HG03460 (cell line): ENCODE measurements around the gene CDKN2B-AS1.

Experiments
- ATAC-seq: cut with Tn5 transposase; IDR thresholded peaks from one replicate; pipeline ENCODE4 v1.9.1; 2021; ENCODE audit not compliant: unreplicated experiment

The CDKN2B-AS1 gene

DNA sequence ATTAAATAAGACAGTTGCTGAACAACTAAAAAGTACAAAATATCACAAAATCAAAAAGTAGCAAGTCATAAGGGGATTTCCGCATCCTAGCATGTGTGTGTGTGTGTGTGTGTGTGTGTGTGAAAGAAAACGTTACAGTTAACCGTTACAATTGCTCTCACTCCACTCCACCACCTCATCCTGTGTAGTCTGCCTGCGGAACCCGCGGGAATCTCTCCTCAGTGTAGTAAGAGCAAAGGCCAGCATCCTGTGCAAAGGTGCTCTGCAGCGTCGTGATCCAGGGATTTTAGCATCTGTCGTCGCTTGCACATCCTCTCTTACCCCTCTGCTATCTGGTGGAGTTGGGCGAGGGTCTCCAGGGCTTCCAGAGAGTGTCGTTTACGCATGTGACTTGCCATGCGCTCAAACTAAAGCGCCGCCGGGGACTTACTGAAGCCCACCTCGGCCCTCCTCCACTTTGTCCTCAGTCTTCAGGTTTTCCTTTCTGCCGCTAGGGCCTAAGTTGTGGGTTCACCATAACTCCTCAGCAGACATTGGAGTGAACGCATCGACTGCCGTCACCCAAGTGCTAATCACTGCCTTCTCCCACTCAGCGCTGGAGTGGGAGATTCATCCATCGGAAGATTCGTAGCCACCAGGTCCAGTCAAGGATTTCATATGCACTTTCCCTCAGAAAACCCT lies 10.6 kb downstream of the CDKN2B-AS1 start:
- ATAC-seq, result no peak

DNA sequence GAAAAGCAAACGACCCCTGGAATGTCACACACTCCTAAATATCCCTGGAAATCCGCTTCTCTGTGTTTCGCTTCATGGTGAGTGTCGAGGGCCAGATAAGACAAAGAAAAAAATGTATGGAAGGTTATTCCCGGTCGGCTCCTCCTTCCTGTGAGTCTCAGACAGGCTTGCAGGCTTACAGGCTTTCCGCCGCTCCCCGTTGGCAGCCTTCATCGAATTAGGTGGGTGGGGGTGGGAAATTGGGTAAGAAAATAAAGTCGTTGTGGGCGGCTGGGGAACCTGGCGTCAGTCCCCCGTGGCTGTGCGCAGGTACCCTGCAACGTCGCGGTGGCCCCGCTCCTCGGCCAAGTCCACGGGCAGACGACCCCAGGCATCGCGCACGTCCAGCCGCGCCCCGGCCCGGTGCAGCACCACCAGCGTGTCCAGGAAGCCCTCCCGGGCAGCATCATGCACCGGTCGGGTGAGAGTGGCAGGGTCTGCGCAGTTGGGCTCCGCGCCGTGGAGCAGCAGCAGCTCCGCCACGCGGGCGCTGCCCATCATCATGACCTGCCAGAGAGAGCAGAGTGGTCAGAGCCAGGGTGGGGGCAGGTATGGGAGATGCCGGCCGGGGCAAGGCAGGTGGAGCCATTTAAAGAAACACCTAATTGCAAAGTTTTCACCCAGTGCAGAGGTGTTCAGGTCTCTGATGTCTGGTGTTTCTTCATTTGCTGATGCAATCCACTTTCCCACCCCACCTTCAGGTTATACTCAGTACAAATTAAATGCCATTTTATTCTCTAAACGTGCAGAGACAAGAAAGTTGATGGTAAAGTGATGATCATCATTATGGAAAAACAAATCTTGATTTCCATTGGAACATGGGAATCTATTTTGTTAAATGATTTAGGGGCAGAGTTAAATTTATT lies 11.4 kb downstream of the CDKN2B-AS1 start:
- ATAC-seq, result no peak

DNA sequence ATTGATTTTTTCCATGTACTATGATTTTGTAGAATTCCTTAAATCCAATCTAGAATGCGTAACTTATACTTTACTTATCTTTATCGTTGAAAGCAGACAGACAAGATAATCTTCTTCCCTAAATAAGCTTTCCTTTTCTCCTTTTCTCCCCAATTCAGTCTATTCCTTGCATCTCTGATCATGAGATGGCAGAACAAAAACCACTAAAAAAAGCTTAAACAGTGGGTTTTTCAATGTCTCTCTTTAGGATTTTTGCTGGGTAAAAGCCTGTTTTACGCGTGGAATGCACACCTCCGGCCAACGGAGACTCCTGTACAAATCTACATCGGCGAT lies 13.8 kb downstream of the CDKN2B-AS1 start:
- no peak for ATAC-seq

DNA sequence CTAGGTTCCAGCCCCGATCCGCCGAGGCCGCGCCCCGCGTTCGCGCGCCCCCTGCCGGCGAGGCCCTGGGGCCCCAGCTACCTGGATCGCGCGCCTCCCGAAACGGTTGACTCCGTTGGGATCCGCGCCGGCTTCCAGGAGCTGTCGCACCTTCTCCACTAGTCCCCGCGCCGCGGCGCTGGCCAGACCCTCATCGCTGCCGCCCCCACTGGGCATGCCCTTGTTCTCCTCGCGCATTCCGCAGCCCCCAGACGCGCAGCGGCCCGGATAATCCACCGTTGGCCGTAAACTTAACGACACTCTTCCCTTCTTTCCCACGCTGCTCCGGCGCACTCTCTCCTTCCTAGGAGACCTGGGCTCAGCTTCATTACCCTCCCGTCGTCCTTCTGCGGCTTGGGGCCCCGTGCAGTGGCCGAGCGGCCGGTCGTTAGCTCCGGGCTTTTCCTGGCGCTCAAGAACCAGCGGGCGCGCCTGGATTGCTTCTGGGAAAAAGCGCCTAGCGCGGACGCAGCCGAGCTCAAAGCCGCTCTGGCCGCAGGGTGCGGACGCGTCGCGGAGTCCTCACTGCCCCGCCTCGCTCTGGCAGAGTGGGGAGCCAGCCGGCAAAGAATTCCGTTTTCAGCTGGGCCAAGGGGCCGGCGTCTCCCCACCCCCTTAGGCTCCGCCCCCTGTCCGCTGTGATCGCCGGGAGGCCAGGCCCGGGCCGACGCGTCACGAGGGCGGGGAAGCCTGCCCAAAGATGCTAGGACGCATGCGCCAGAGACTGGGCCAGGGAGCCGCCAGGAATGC lies 14.3 kb downstream of the CDKN2B-AS1 start, which contains the start of gene CDKN2B:
Gene CDKN2B, minus strand, starts transcription at position 589 of the 789 bp plus-strand sequence. Its CDS starts 352 bp downstream, at position 237.
- ATAC-seq, result peak; percentile 95

DNA sequence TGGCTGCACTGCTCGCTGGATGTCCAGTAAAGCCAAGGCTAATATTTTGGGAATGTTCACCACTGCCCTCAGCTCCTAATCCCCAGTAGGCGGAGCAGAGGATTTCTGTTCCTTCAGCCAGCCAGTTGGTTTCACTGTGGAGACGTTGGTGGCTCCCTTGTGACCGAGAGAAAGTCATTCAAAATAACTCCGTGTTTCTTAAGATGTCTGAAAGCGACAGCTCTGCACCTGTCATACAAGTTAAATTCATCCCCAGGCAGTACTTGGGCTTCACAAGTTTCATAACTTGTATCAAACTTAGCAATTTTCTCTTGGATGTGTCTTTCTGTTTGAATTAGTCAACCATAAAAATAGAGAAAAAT lies 14.9 kb downstream of the CDKN2B-AS1 start:
- peak; percentile 29 for ATAC-seq

DNA sequence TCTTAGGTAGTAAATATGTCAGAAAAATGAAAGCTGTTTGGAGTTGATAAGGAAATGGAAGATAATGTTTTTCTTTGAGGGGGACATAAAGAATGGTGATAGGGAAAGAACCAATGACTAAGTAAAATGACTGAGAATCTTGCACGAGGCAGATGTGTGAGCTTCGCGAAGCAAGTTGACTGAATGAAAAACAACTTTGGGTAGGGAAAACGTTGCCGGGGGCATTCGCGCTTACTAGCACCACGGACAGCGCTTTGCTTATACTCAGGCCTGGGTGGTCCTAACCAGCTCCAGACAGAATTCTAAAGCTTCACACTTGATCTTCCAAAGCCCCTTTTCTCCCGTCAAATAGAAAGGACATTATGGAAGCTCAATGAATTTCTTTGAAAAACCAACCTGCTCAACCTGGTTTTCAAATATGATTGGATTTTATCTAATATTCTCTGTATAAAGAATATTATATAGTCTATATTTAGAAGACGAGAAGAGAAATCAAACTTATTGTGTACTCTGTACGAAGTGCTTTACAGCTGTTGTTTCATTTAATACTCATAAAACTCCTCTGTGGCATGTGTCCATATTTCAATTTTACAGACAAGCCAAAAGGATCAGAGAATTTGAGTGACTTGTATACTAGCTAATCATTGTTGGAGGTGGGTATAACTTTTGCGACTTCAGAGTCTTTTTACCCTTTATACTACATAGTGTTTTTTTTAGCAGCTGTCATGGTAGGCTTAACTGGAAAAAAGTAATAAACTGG lies 16.5 kb downstream of the CDKN2B-AS1 start:
- ATAC-seq, result no peak

DNA sequence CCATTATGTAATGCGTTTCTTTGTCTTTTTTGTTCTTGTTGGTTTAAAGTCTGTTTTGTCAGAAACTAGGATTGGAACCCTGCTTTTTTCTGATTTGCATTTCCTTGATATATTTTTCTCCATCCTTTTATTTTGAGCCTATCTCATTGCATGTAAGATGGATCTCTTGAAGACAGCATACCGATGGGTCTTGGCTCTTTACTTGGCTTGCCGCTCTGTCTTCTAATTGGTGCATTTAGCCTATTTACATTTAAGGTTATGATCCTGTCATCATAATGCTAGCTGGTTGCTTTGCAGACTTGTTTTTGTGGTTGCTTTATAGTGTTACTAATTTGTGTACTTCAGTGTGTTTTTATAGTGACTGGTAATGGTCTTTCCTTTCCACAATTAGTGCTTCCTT lies 27.8 kb downstream of the CDKN2B-AS1 start:
- ATAC-seq, result no peak

DNA sequence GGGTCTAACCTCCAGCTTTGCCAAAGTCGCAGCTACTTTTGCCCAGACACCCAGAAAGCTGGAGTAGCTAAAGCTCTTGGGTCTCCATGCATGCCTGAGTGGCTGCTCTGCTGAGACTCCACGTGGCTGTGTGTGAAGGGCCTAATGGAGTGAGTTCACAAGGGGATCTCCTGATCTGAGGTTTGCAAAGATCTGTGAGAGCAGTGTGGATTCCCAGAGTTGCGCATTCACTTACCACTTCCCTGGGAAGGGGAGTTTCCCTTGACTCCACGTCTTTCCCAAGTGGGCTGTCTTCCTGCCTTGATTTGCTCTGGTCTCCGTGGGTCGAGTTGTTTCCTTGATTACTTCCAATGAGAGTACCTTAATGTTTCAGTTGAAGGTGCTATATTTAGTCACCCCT lies 32.1 kb downstream of the CDKN2B-AS1 start:
- no peak for ATAC-seq

DNA sequence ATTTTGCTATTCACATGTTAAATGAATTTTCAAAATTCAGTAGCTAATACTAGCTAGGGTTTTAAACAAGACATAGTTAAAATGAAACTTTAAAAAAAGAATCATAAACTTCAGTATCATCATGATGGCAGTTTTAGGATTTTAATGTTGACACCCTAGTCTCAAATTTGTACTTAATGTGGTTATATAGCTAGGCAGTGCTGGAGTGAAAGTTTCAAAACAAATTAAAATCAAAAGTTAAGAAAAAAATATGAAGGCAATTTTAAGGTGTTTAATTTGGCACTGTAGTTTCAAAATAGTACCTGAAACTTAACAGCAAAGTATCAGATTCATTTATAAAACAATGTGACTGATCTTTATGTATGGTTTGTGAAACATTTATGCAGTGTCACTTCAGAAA lies 33.8 kb downstream of the CDKN2B-AS1 start:
- no peak for ATAC-seq

DNA sequence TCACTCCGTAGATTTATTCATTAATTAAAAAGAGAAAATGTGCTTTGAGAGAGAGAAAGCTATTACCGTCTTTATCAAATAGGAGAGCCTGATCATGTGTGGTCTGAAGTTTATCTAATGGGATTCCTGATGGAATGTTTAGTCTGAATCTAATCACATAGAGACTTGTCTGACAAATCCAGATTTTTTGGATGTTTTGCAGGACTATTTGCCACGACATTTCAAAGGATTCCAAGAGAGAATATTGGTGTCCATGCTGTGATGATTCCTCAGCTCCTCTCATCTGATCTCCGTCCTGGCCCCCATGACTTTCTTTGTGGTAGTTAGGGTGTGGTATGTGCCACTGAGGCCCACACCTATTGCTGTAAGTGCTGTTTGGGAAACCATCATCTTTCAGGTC lies 34.6 kb downstream of the CDKN2B-AS1 start:
- ATAC-seq, result no peak

DNA sequence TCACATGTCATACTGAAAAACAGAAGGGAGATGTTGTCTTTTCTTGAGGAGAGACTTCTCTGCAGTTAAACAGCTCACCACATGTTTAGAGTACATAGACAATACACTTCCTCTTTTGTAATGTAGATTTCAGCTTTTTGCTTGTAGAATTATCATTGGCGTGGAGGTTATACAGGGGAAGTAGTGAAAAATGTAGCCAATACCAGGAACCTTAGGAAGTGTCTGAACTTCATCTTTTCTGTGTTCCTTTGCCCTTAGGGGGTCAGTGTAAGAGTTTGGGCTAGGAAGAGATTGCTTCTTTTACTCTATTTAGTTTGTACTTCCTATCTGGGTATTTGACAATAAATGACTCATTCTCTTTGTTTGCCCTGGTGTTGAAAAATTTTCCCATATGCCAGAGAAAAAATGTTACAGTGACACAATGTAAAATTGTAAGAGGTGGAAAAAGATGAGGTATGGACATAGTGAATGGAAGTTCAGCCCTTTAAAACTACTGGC lies 35.6 kb downstream of the CDKN2B-AS1 start:
- peak; percentile 71 for ATAC-seq

DNA sequence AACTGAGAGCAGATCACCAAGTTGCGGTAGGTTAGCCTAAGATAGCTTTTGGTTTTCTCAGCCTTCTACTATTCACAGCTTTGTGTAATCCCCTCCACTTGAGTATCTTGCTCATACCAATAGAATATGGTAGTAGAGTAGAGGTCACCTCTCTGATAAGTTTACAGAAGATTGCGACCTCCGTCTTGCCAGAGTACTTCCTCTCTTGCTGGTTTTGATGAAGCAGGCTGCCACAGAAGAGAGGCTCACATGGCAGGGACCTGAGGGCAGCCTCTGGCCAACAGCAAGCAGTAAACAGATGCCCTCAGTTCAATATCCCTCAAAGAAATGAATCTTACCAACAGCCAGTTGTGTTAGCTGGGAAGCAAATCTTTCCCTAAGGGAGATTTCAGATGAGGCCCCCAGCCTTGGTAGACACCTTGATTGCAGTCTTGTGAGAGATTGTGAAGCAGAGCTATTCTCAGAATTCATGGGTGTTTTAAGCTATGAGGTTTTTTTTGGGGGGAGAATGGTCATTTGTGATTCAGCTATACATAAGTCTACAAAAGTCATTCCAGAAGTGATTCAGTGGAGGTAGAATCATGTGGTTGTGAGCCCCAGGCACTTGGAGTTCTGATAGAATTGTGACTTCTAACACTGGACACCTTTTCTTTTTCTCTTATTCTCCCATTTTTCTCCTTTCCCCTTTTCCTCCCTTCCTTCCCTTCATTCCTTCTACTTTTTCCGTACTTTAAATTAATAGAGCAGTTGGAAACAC lies 37.2 kb downstream of the CDKN2B-AS1 start:
- ATAC-seq, result no peak

DNA sequence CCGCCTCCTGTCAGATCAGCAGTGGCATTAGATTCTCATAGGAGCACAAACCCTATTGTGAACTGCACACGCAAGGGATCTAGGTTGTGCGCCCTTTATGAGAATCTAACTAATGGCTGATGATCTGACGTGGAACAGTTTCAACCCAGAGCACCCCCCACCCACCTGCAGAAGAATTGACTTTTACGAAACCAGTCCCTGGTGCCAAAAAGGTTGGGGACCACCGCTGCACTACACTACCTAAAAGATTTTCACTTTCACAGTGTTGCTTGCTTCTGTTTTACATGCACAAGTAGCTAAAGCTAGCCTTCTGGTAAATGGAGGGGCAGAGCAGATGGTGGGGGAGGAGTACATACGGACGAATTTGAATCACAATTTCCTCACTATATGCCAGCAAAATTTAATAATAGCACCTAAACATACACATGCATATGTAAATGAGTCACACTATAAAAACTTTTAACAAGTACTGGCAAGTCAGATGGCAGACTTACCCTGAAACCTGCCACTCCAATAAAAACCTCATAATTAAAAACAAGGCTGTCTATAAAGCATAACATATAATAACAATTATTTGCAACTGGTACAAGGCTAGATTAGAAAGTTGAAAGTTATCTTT lies 38.5 kb downstream of the CDKN2B-AS1 start:
- no peak for ATAC-seq

DNA sequence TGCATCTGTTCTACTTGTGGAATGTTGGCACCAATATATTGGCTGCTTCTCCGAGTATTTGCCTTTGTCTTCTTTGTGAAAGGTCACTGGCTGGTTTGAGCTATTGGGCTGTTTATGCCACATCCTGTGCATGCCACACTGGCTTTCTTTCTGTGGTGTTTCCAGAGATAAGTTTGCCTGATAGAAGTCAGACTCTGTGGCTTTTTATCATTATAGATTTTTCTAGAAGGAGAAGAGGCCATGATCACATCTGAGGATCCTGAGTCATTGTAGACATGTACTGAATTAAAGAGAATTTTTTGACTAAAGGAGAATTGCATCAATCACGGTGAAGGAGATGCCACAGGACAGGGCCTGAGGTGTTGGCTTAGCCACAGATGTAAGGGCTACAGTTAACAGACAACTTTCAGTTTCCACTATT lies 41.0 kb downstream of the CDKN2B-AS1 start:
- no peak for ATAC-seq

DNA sequence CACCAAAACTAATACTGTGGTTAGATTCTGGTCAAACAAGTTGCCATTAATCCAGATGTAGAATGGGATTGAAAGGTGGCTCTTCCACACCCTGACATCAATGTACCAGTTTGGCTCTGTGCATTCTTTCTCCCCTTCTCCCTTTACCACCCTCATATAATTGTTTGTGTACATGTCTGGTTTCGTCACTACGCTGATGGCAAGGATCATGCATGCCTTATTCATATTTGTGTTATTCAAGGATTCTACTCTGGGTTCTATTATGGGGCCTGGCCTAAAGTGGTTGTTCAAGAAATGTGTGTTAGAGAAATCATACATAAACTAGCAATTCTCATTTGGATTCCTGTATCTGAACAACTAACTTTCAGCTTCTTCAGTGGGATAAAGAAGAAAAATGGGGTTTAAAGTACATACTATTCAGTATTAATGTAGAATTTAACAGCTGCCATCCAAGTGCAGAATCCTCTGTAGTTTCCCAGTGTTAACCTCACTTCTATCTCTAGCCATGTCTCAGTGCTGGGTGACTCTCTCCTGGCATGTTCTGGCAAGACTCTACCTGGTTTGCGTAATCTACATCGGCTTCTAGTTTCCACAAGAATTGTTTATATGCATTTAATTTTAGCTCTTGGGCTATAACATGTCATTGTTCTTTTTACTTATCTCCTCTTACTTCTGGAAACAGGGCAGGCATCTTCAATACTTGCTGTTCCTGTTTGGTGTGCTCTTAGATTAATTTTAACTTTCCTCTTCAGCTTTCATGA lies 42.5 kb downstream of the CDKN2B-AS1 start:
- ATAC-seq, result no peak

DNA sequence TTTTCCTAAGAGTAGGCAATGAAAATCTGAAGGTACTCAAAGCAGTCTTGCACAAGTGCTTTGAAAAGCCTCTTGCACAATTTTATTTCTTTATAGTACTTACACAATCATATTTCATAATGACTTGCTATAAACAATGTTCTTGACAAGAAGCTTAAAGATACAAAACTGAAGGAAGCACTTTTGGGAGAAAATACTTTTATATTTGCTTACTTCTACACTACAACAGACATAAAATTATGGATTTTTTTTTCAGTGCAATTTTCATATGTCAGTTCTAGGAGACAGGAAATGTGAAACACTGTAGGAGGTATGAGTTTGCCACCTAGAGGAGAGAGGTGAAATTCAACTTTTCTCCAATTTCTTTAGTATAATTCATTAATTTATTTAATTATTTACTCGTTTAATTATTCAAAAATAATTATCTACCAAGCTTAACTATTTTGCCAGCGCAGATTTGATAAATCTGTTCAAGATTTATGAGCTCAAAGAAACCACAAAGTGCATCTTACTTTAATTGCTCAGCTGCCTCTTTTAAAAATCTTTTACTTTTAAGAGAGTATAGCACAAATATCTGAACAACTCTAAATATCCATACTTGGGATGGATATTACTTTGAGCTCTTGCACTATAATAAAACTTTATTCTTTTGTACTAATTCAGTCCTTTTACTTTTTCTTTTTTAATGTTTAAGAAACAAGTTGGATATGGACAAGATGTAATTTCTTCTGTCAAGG lies 43.5 kb downstream of the CDKN2B-AS1 start:
- no peak for ATAC-seq

DNA sequence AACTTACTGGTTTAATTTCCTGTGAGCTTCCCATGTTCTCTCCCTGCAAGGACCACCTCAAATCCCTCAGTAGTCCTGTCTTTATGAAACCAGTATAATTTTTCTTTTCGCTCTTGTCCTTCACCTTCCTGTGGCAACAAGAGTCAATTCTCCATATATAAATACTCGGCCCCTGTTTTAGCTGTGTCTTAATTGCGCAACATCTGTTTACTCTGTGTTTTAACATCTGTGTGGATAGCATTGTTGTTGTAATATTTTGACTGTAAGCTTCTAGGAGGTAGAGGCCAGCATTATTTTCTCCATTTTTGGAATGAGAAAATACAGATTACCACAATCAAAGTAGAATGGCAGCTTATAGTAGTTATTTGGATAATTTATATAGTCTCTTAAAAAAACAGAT lies 44.7 kb downstream of the CDKN2B-AS1 start:
- no peak for ATAC-seq

DNA sequence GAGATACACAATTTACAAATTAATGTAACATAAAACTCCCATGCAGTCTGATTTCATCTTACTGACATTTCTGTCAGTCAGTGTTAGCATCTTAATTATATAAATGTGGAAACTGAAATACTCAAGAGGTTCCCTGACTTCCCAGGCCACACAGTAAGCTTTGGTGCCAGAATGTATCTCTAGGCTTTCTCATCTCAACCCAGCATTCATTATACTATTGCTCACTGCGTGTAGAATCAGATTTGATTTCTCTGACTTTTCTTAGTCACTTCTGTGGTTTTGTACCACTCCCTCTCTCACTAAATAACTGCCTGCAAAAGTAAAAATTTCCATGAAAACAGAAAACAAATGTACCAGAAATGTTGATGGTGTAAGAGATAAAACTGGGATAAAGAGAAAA lies 46.2 kb downstream of the CDKN2B-AS1 start:
- ATAC-seq, result no peak
